SK-N-MC (cell line): Measurements from ENCODE around the gene ZHX3.

Experiments used
- EZH2 ChIP-seq: fragments of 200-600 bp; sonication (generic); IDR thresholded peaks from one replicate; pipeline ENCODE4 v1.6.1; 2017; ENCODE audit warnings: antibody characterized with exemption
- POLR2AphosphoS5 ChIP-seq: IDR thresholded peaks from 2 replicates; pipeline ENCODE4 v1.6.1; 2012; ENCODE audit warnings: mild to moderate bottlenecking, low read depth, low read length, borderline replicate concordance

GRCh38 chr20:41339957-41340326, 22.4 kb upstream of the ZHX3 start:
- TF ChIP-seq POLR2AphosphoS5 (no peak), EZH2 (no peak)
